Fibroblast of lung (primary cell): ENCODE data around the gene GDAP2. TPM values are rescaled to one million over a fixed set of nuclear protein-coding genes. Genes with fewer than 3 reads are reported as not detected.

Experiments used
- DNase-seq, 2 donors: peaks; one replicate each; pipeline versions ENCODE4 v3.0.0 to v3.0.0-alpha.2; 2010; ENCODE audit warnings: low read depth in 2 of 2
- H2AFZ ChIP-seq: 2 replicates; pipeline ENCODE4 v1.5.1; 2012; ENCODE audit warnings: low read length, control low read depth, inconsistent platforms
- H3K27ac ChIP-seq: 2 replicates; pipeline ENCODE4 v1.5.1; 2011; ENCODE audit warnings: low read length, control low read depth; ENCODE audit not compliant: insufficient read depth
- H3K27me3 ChIP-seq: 2 replicates; pipeline ENCODE4 v1.5.1; 2011; ENCODE audit warnings: mild to moderate bottlenecking, low read length; ENCODE audit not compliant: control insufficient read depth, insufficient read depth
- H3K36me3 ChIP-seq: 2 replicates; pipeline ENCODE4 v1.5.1; 2011; ENCODE audit warnings: low read length; ENCODE audit not compliant: control insufficient read depth, insufficient read depth
- H3K4me1 ChIP-seq: 2 replicates; pipeline ENCODE4 v1.5.1; 2011; ENCODE audit warnings: low read length; ENCODE audit not compliant: control insufficient read depth, insufficient read depth; ENCODE audit errors: extremely low read depth
- H3K4me2 ChIP-seq: 2 replicates; pipeline ENCODE4 v1.5.1; 2011; ENCODE audit warnings: low read length, control low read depth; ENCODE audit not compliant: insufficient read depth; ENCODE audit errors: extremely low read depth
- H3K4me3 ChIP-seq, 4 experiments: fragments of 200-600 bp in 1 of 4; sonication (generic) in 1 of 4; replicated peaks in 1 of 4; 2 replicates each; pipeline ENCODE4 v1.5.1; 2011 to 2016; ENCODE audit warnings: low read length in 4 of 4, low read depth in 3 of 4, mild to moderate bottlenecking in 3 of 4, control low read depth in 2 of 4, inconsistent platforms in 1 of 4, mixed read lengths in 1 of 4; ENCODE audit not compliant: insufficient read depth in 1 of 4; ENCODE audit errors: control extremely low read depth in 1 of 4
- H3K79me2 ChIP-seq: 2 replicates; pipeline ENCODE4 v1.5.1; 2012; ENCODE audit warnings: mild to moderate bottlenecking, low read length, inconsistent platforms; ENCODE audit not compliant: control insufficient read depth, insufficient read depth
- H3K9ac ChIP-seq: 2 replicates; pipeline ENCODE4 v1.5.1; 2011; ENCODE audit warnings: mild to moderate bottlenecking, low read length, control low read depth; ENCODE audit not compliant: insufficient read depth
- H3K9me3 ChIP-seq: 2 replicates; pipeline ENCODE4 v1.5.1; 2012; ENCODE audit warnings: low read depth, low read length; ENCODE audit not compliant: control insufficient read depth, insufficient read depth
- H4K20me1 ChIP-seq: 2 replicates; pipeline ENCODE4 v1.5.1; 2011; ENCODE audit warnings: low read length; ENCODE audit not compliant: control insufficient read depth, insufficient read depth; ENCODE audit errors: extremely low read depth
- CTCF ChIP-seq, 2 donors: IDR thresholded peaks in 1 of 2; conservative IDR thresholded peaks in 1 of 2; 1 replicate in 1 of 2; 2 replicates in 1 of 2; pipeline ENCODE4 v1.5.1; 2011 to 2012; ENCODE audit warnings: low read length in 2 of 2, control low read depth in 1 of 2, inconsistent platforms in 1 of 2, low read depth in 1 of 2, mild to moderate bottlenecking in 1 of 2
- EZH2 ChIP-seq: IDR thresholded peaks from 2 replicates; pipeline ENCODE4 v1.5.1; 2012; ENCODE audit warnings: low read length, control low read depth, mild to moderate bottlenecking; ENCODE audit errors: missing control alignments
- polyA plus RNA-seq, 2 donors: library from polyadenylated mRNA; depleted of rRNA in 1 of 2; stranded (reverse) in 1 of 2; unstranded in 1 of 2; fragments of >200 nt; gene quantifications; 2 replicates each; pipeline ENCODE4 v1.2.1, GENCODE V29; 2011 to 2012; ENCODE audit warnings: missing spikeins in 1 of 2
- total RNA-seq: library from RNA; depleted of rRNA; stranded (reverse); fragments of >200 nt; gene quantifications from 2 replicates; pipeline ENCODE4 v1.2.1, GENCODE V29; 2014

GDAP2 gene
- total and polyA plus RNA-seq, 2 donors (not counting 1 experiment from before 2014, with no cell fraction given), result 16.2 to 29.7 TPM

DNA sequence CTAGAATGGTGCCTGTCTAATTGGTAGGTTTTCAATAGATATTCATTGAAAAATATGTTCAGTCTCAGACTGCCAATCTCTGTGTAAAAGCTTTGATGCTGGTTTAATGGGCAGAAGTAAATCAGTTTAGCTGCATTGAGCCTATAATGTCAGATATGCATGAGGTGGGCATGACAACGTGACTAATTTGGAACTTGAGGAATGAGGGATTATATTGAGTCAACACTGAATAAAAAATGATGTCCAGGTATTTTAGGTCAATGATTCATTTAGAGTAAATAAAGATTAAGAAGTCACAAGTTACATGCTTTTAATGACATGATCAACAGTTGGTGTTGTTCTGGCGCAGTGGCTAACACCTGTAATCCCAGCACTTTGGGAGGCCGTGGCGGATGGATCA, 3.2 kb upstream of the GDAP2 start:
- no peak overlapping the region for H3K27ac ChIP-seq
- no peak overlapping the region for H2AFZ ChIP-seq
- peaks cover 2% of the 10 kb centered on the region for H3K36me3 ChIP-seq
- no peak overlapping the region for H3K9ac ChIP-seq
- H3K4me1 ChIP-seq, result no peaks in the 10 kb centered on the region
- H3K27me3 ChIP-seq, result no peaks in the 10 kb centered on the region
- H3K9me3 ChIP-seq, result no peaks in the 10 kb centered on the region
- no peak for DNase-seq
- H3K79me2 ChIP-seq, result peaks cover 49% of the 10 kb centered on the region
- no peak overlapping the region for H3K4me3 ChIP-seq
- TF ChIP-seq EZH2, result no peak
- no peak for TF ChIP-seq CTCF (conservative IDR thresholded peaks at IDR 0.05 in 1 of 2, IDR thresholded peaks at IDR 0.05 in 1 of 2; ENCODE audit: low read depth in 1 of 2, low read length in 2 of 2)
- no peak overlapping the region for H3K4me2 ChIP-seq
- no peaks in the 10 kb centered on the region for H4K20me1 ChIP-seq

GRCh38 chr1:117930484-117930883, 1.1 kb upstream of the GDAP2 start:
- Histone ChIP-seq H3K36me3 (peaks cover 2% of the 10 kb centered on the region), H3K27me3 (no peaks in the 10 kb centered on the region), H3K4me2 (peak overlapping the region; percentile 94), H3K27ac (peak overlapping the region; percentile 81), H4K20me1 (no peaks in the 10 kb centered on the region), H3K4me1 (no peaks in the 10 kb centered on the region), H3K4me3 (peak overlapping the region; percentile 84 to 94 (median 90)), H3K9ac (peak overlapping the region; percentile 43), H2AFZ (peak overlapping the region; percentile 81), H3K79me2 (peaks cover 67% of the 10 kb centered on the region), H3K9me3 (no peaks in the 10 kb centered on the region)
- peak; percentile 2 to 4 for DNase-seq
- TF ChIP-seq CTCF (conservative IDR thresholded peaks at IDR 0.05 in 1 of 2, IDR thresholded peaks at IDR 0.05 in 1 of 2; ENCODE audit: low read depth in 1 of 2, low read length in 2 of 2) (no peak), EZH2 (no peak)

GRCh38 chr1:117930173-117930447, 689 bp upstream of the GDAP2 start:
- no peaks in the 10 kb centered on the region for H3K4me1 ChIP-seq
- peaks cover 2% of the 10 kb centered on the region for H3K36me3 ChIP-seq
- H3K9ac ChIP-seq, result peak overlapping the region; percentile 70
- no peak for TF ChIP-seq EZH2
- no peak for TF ChIP-seq CTCF (conservative IDR thresholded peaks at IDR 0.05 in 1 of 2, IDR thresholded peaks at IDR 0.05 in 1 of 2; ENCODE audit: low read depth in 1 of 2, low read length in 2 of 2)
- peaks cover 68% of the 10 kb centered on the region for H3K79me2 ChIP-seq
- peak overlapping the region; percentile 94 for H3K4me2 ChIP-seq
- no peaks in the 10 kb centered on the region for H4K20me1 ChIP-seq
- H2AFZ ChIP-seq, result peak overlapping the region; percentile 81
- no peak for DNase-seq
- no peaks in the 10 kb centered on the region for H3K27me3 ChIP-seq
- peak overlapping the region; percentile 81 for H3K27ac ChIP-seq
- no peaks in the 10 kb centered on the region for H3K9me3 ChIP-seq
- H3K4me3 ChIP-seq, result peak overlapping the region; percentile 84 to 94 (median 90)
